ENCODE data around the gene CDH4. TPM values are rescaled to one million over a fixed set of nuclear protein-coding genes. Genes with fewer than 3 reads are reported as not detected.

CDH4 gene
- polyA plus RNA-seq, 1 donor = 1.7 TPM

- DNase-seq = no peak
- no peak overlapping the region for H3K4me3 ChIP-seq (ENCODE audit: low read length)
Observed at GRCh38 chr20:61742097-61742825, 490.2 kb downstream of the CDH4 start.

GRCh38 chr20:61743606-61744005, 491.5 kb downstream of the CDH4 start:
- no peak for DNase-seq
- no peaks in the 10 kb centered on the region for H3K9me3 ChIP-seq (ENCODE audit: control insufficient read depth, low read depth, low read length)
- no peak overlapping the region for H3K27ac ChIP-seq (ENCODE audit: low read length)
- no CpG with 5 or more reads among the region's 16 CpGs for WGBS (ENCODE audit: insufficient coverage, low lambda C conversion rate)
- H3K36me3 ChIP-seq (ENCODE audit: control insufficient read depth, insufficient read depth, low read length) = no peaks in the 10 kb centered on the region
- H3K4me3 ChIP-seq (ENCODE audit: low read length) = no peak overlapping the region
- no peaks in the 10 kb centered on the region for H3K27me3 ChIP-seq (ENCODE audit: control insufficient read depth, insufficient read depth, low read length)
- H3K4me1 ChIP-seq (ENCODE audit: control insufficient read depth, insufficient read depth, low read length) = no peaks in the 10 kb centered on the region

More at GRCh38 chr20:61742097-61742825, 490.2 kb downstream of the CDH4 start:
- WGBS (ENCODE audit: insufficient coverage, low lambda C conversion rate) = no CpG with 5 or more reads among the region's 16 CpGs
- Histone ChIP-seq H3K4me1 (ENCODE audit: control insufficient read depth, insufficient read depth, low read length) (no peaks in the 10 kb centered on the region), H3K36me3 (ENCODE audit: control insufficient read depth, insufficient read depth, low read length) (no peaks in the 10 kb centered on the region), H3K9me3 (ENCODE audit: control insufficient read depth, low read depth, low read length) (no peaks in the 10 kb centered on the region), H3K27me3 (ENCODE audit: control insufficient read depth, insufficient read depth, low read length) (no peaks in the 10 kb centered on the region), H3K27ac (ENCODE audit: low read length) (no peak overlapping the region)

GRCh38 chr20:61744691-61745396, 492.8 kb downstream of the CDH4 start:
- no CpG with 5 or more reads among the region's 18 CpGs for WGBS (ENCODE audit: insufficient coverage, low lambda C conversion rate)
- Histone ChIP-seq H3K9me3 (ENCODE audit: control insufficient read depth, low read depth, low read length) (no peaks in the 10 kb centered on the region), H3K36me3 (ENCODE audit: control insufficient read depth, insufficient read depth, low read length) (no peaks in the 10 kb centered on the region), H3K4me1 (ENCODE audit: control insufficient read depth, insufficient read depth, low read length) (no peaks in the 10 kb centered on the region), H3K4me3 (ENCODE audit: low read length) (no peak overlapping the region), H3K27ac (ENCODE audit: low read length) (no peak overlapping the region), H3K27me3 (ENCODE audit: control insufficient read depth, insufficient read depth, low read length) (no peaks in the 10 kb centered on the region)
- no peak for DNase-seq

- no peaks in the 10 kb centered on the region for H3K4me1 ChIP-seq (ENCODE audit: control insufficient read depth, insufficient read depth, low read length)
- DNase-seq = no peak
- H3K36me3 ChIP-seq (ENCODE audit: control insufficient read depth, insufficient read depth, low read length) = no peaks in the 10 kb centered on the region
- H3K4me3 ChIP-seq (ENCODE audit: low read length) = no peak overlapping the region
- no peaks in the 10 kb centered on the region for H3K9me3 ChIP-seq (ENCODE audit: control insufficient read depth, low read depth, low read length)
- H3K27me3 ChIP-seq (ENCODE audit: control insufficient read depth, insufficient read depth, low read length) = no peaks in the 10 kb centered on the region
- no peak overlapping the region for H3K27ac ChIP-seq (ENCODE audit: low read length)
- WGBS (ENCODE audit: insufficient coverage, low lambda C conversion rate) = no CpG with 5 or more reads among the region's 20 CpGs
Observed at GRCh38 chr20:61745397-61746146, 493.5 kb downstream of the CDH4 start.

- DNase-seq = no peak
- no peaks in the 10 kb centered on the region for H3K4me1 ChIP-seq (ENCODE audit: control insufficient read depth, insufficient read depth, low read length)
- H3K27ac ChIP-seq (ENCODE audit: low read length) = no peak overlapping the region
- no peak overlapping the region for H3K4me3 ChIP-seq (ENCODE audit: low read length)
- no peaks in the 10 kb centered on the region for H3K9me3 ChIP-seq (ENCODE audit: control insufficient read depth, low read depth, low read length)
- no CpG with 5 or more reads among the region's 11 CpGs for WGBS (ENCODE audit: insufficient coverage, low lambda C conversion rate)
- H3K27me3 ChIP-seq (ENCODE audit: control insufficient read depth, insufficient read depth, low read length) = no peaks in the 10 kb centered on the region
- H3K36me3 ChIP-seq (ENCODE audit: control insufficient read depth, insufficient read depth, low read length) = no peaks in the 10 kb centered on the region
Observed at GRCh38 chr20:61746147-61746646, 494.1 kb downstream of the CDH4 start.

GRCh38 chr20:61746781-61747180, 494.7 kb downstream of the CDH4 start:
- no peak overlapping the region for H3K27ac ChIP-seq (ENCODE audit: low read length)
- no CpG with 5 or more reads among the region's 12 CpGs for WGBS (ENCODE audit: insufficient coverage, low lambda C conversion rate)
- no peak overlapping the region for H3K4me3 ChIP-seq (ENCODE audit: low read length)
- no peaks in the 10 kb centered on the region for H3K4me1 ChIP-seq (ENCODE audit: control insufficient read depth, insufficient read depth, low read length)
- no peak for DNase-seq
- H3K36me3 ChIP-seq (ENCODE audit: control insufficient read depth, insufficient read depth, low read length) = no peaks in the 10 kb centered on the region
- no peaks in the 10 kb centered on the region for H3K27me3 ChIP-seq (ENCODE audit: control insufficient read depth, insufficient read depth, low read length)
- no peaks in the 10 kb centered on the region for H3K9me3 ChIP-seq (ENCODE audit: control insufficient read depth, low read depth, low read length)

- H3K9me3 ChIP-seq (ENCODE audit: control insufficient read depth, low read depth, low read length) = no peaks in the 10 kb centered on the region
- DNase-seq = no peak
- H3K36me3 ChIP-seq (ENCODE audit: control insufficient read depth, insufficient read depth, low read length) = no peaks in the 10 kb centered on the region
- no peak overlapping the region for H3K27ac ChIP-seq (ENCODE audit: low read length)
- H3K27me3 ChIP-seq (ENCODE audit: control insufficient read depth, insufficient read depth, low read length) = no peaks in the 10 kb centered on the region
- no peaks in the 10 kb centered on the region for H3K4me1 ChIP-seq (ENCODE audit: control insufficient read depth, insufficient read depth, low read length)
- H3K4me3 ChIP-seq (ENCODE audit: low read length) = no peak overlapping the region
- WGBS (ENCODE audit: insufficient coverage, low lambda C conversion rate) = 70% methylated on average over 3 of the region's 3 CpGs
Observed at GRCh38 chr20:61748376-61748775, 496.3 kb downstream of the CDH4 start.

- Histone ChIP-seq H3K9me3 (ENCODE audit: control insufficient read depth, low read depth, low read length) (no peaks in the 10 kb centered on the region), H3K27ac (ENCODE audit: low read length) (no peak overlapping the region), H3K4me3 (ENCODE audit: low read length) (no peak overlapping the region), H3K4me1 (ENCODE audit: control insufficient read depth, insufficient read depth, low read length) (no peaks in the 10 kb centered on the region), H3K36me3 (ENCODE audit: control insufficient read depth, insufficient read depth, low read length) (no peaks in the 10 kb centered on the region), H3K27me3 (ENCODE audit: control insufficient read depth, insufficient read depth, low read length) (no peaks in the 10 kb centered on the region)
- DNase-seq = no peak
- no CpG with 5 or more reads among the region's 6 CpGs for WGBS (ENCODE audit: insufficient coverage, low lambda C conversion rate)
Observed at GRCh38 chr20:61749406-61750075, 497.5 kb downstream of the CDH4 start.

GRCh38 chr20:61750093-61750492, 498.0 kb downstream of the CDH4 start:
- WGBS (ENCODE audit: insufficient coverage, low lambda C conversion rate) = 33% methylated on average over 1 of the region's 1 CpG
- Histone ChIP-seq H3K36me3 (ENCODE audit: control insufficient read depth, insufficient read depth, low read length) (no peaks in the 10 kb centered on the region), H3K27me3 (ENCODE audit: control insufficient read depth, insufficient read depth, low read length) (no peaks in the 10 kb centered on the region), H3K4me1 (ENCODE audit: control insufficient read depth, insufficient read depth, low read length) (no peaks in the 10 kb centered on the region), H3K9me3 (ENCODE audit: control insufficient read depth, low read depth, low read length) (no peaks in the 10 kb centered on the region), H3K27ac (ENCODE audit: low read length) (no peak overlapping the region), H3K4me3 (ENCODE audit: low read length) (no peak overlapping the region)
- no peak for DNase-seq

GRCh38 chr20:61752576-61752975, 500.5 kb downstream of the CDH4 start:
- no peak for DNase-seq
- H3K9me3 ChIP-seq (ENCODE audit: control insufficient read depth, low read depth, low read length) = no peaks in the 10 kb centered on the region
- no CpG with 5 or more reads among the region's 8 CpGs for WGBS (ENCODE audit: insufficient coverage, low lambda C conversion rate)
- no peaks in the 10 kb centered on the region for H3K36me3 ChIP-seq (ENCODE audit: control insufficient read depth, insufficient read depth, low read length)
- H3K4me3 ChIP-seq (ENCODE audit: low read length) = no peak overlapping the region
- H3K27ac ChIP-seq (ENCODE audit: low read length) = no peak overlapping the region
- no peaks in the 10 kb centered on the region for H3K4me1 ChIP-seq (ENCODE audit: control insufficient read depth, insufficient read depth, low read length)
- H3K27me3 ChIP-seq (ENCODE audit: control insufficient read depth, insufficient read depth, low read length) = no peaks in the 10 kb centered on the region
